GM23338 (cell line): ENCODE measurements around the gene PHF13. TPM values are rescaled to one million over a fixed set of nuclear protein-coding genes. Genes with fewer than 3 reads are reported as not detected.

Experiments
- ATAC-seq: fragments of 200-7000 bp; cut with Tn5 transposase; 3 replicates; pipeline ENCODE4 v1.9.1; 2020
- DNase-seq: peaks from one replicate; pipeline ENCODE4 v3.0.0-alpha.2; 2015; ENCODE audit warnings: low spot score
- H2AFZ ChIP-seq: fragments of 200-600 bp; sonication (generic); 2 replicates; pipeline ENCODE4 v1.8.0; 2016; ENCODE audit warnings: antibody characterized with exemption, mild to moderate bottlenecking, moderate library complexity
- H3F3A ChIP-seq: fragments of 200-600 bp; sonication (generic); replicated peaks from 2 replicates; pipeline ENCODE4 v1.8.0; 2017; ENCODE audit warnings: antibody characterized with exemption, mixed run types, low read depth
- H3K27ac ChIP-seq: fragments of 200-600 bp; sonication (generic); 2 replicates; pipeline ENCODE4 v1.6.1; 2016; ENCODE audit warnings: low read depth
- H3K27me3 ChIP-seq: fragments of 200-600 bp; sonication (generic); 2 replicates; pipeline ENCODE4 v1.8.0; 2016; ENCODE audit warnings: mild to moderate bottlenecking, mixed run types, moderate library complexity; ENCODE audit not compliant: insufficient read depth
- H3K36me3 ChIP-seq: fragments of 200-600 bp; sonication (generic); 2 replicates; pipeline ENCODE4 v1.8.0; 2016; ENCODE audit warnings: mild to moderate bottlenecking; ENCODE audit not compliant: insufficient read depth
- H3K4me1 ChIP-seq: fragments of 200-600 bp; sonication (generic); 2 replicates; pipeline ENCODE4 v1.8.0; 2016; ENCODE audit warnings: mild to moderate bottlenecking, moderate library complexity; ENCODE audit not compliant: insufficient read depth
- H3K4me2 ChIP-seq: fragments of 200-600 bp; sonication (generic); 2 replicates; pipeline ENCODE4 v1.7.1; 2017; ENCODE audit warnings: mixed run types
- H3K4me3 ChIP-seq: fragments of 200-600 bp; sonication (generic); 2 replicates; pipeline ENCODE4 v1.6.1; 2016; ENCODE audit warnings: mixed run types
- H3K79me2 ChIP-seq: fragments of 200-600 bp; sonication (generic); replicated peaks from 2 replicates; pipeline ENCODE4 v1.8.0; 2017; ENCODE audit warnings: mild to moderate bottlenecking; ENCODE audit not compliant: insufficient read depth
- H3K9me2 ChIP-seq: fragments of 200-600 bp; sonication (generic); 2 replicates; pipeline ENCODE4 v1.8.0; 2017; ENCODE audit not compliant: insufficient read depth
- H4K20me1 ChIP-seq: fragments of 200-600 bp; sonication (generic); replicated peaks from 2 replicates; pipeline ENCODE4 v1.8.0; 2017; ENCODE audit warnings: mild to moderate bottlenecking; ENCODE audit not compliant: insufficient read depth
- H3K27ac Mint-ChIP-seq: 2 replicates; pipeline ENCODE4 v1.8.0; 2020; ENCODE audit warnings: inconsistent platforms, mild to moderate bottlenecking, moderate library complexity, mixed read lengths
- H3K27me3 Mint-ChIP-seq: 3 replicates; pipeline ENCODE4 v1.8.0; 2022; ENCODE audit warnings: low read depth, mild to moderate bottlenecking, moderate library complexity, mixed read lengths, inconsistent platforms; ENCODE audit not compliant: insufficient read depth, poor library complexity
- H3K36me3 Mint-ChIP-seq: 3 replicates; pipeline ENCODE4 v1.8.0; 2021; ENCODE audit warnings: low read depth, mild to moderate bottlenecking, inconsistent platforms, moderate library complexity, mixed read lengths
- H3K4me1 Mint-ChIP-seq: 3 replicates; pipeline ENCODE4 v1.8.0; 2020; ENCODE audit warnings: mild to moderate bottlenecking, inconsistent platforms, mixed read lengths
- H3K4me3 Mint-ChIP-seq: 3 replicates; pipeline ENCODE4 v1.8.0; 2021; ENCODE audit warnings: moderate library complexity, mild to moderate bottlenecking, inconsistent platforms, mixed read lengths
- H3K9me3 Mint-ChIP-seq: 3 replicates; pipeline ENCODE4 v1.8.0; 2020; ENCODE audit warnings: moderate library complexity, mild to moderate bottlenecking, inconsistent platforms, mixed read lengths
- CREB1 ChIP-seq: fragments of 250-450 bp; sonication (Bioruptor Pico); IDR thresholded peaks from 2 replicates; pipeline ENCODE4 v1.5.0; 2020; ENCODE audit warnings: low read depth, mild to moderate bottlenecking, moderate library complexity
- CTCF ChIP-seq, 2 experiments: fragments of 200-600 bp in 1 of 2; sonication (generic) in 1 of 2; conservative IDR thresholded peaks; 2 replicates each; pipeline versions ENCODE4 v1.5.1 to v1.6.1; 2016 to 2017; ENCODE audit warnings: antibody characterized with exemption in 2 of 2, low read depth in 2 of 2, mild to moderate bottlenecking in 2 of 2, moderate library complexity in 1 of 2
- ETS1 ChIP-seq: IDR thresholded peaks from 2 replicates; pipeline ENCODE4 v1.6.1; 2016; ENCODE audit warnings: antibody characterized with exemption
- EZH2 ChIP-seq: fragments of 200-600 bp; sonication (generic); IDR thresholded peaks from one replicate; pipeline ENCODE4 v1.8.0; 2017; ENCODE audit warnings: antibody characterized with exemption, mild to moderate bottlenecking, low read depth; ENCODE audit not compliant: unreplicated experiment
- EZH2phosphoT487 ChIP-seq: fragments of 200-600 bp; sonication (generic); IDR thresholded peaks from one replicate; pipeline ENCODE4 v1.8.1; 2018; ENCODE audit warnings: antibody characterized with exemption; ENCODE audit not compliant: unreplicated experiment
- JUNB ChIP-seq: IDR thresholded peaks from one replicate; pipeline ENCODE4 v1.6.1; 2016; ENCODE audit warnings: antibody characterized with exemption; ENCODE audit not compliant: unreplicated experiment
- NANOG ChIP-seq: IDR thresholded peaks from 2 replicates; pipeline ENCODE4 v1.6.1; 2016; ENCODE audit warnings: antibody characterized with exemption, borderline replicate concordance
- POLR2AphosphoS5 ChIP-seq: IDR thresholded peaks from 2 replicates; pipeline ENCODE4 v1.6.1; 2016; ENCODE audit warnings: antibody characterized with exemption, low read depth
- REST ChIP-seq: IDR thresholded peaks from one replicate; pipeline ENCODE4 v1.6.1; 2018; ENCODE audit warnings: antibody characterized with exemption; ENCODE audit not compliant: unreplicated experiment
- STAT1 ChIP-seq: IDR thresholded peaks from one replicate; pipeline ENCODE4 v1.6.1; 2016; ENCODE audit warnings: antibody characterized with exemption; ENCODE audit not compliant: unreplicated experiment
- ZNF114 ChIP-seq: fragments of 250-450 bp; sonication (Bioruptor Pico); IDR thresholded peaks from 2 replicates; pipeline ENCODE4 v1.5.0; 2020; ENCODE audit warnings: mild to moderate bottlenecking, moderate library complexity
- ZNF331 ChIP-seq: fragments of 250-450 bp; sonication (Bioruptor Pico); IDR thresholded peaks from 2 replicates; pipeline ENCODE4 v1.5.0; 2020; ENCODE audit warnings: low read depth, mild to moderate bottlenecking, moderate library complexity
- polyA plus RNA-seq: library from polyadenylated mRNA; unstranded; fragments of >200 nt; fragmentation: Nextera tagmentation; extraction: Ambion mirVana; gene quantifications from 2 replicates; pipeline ENCODE4 v1.2.1, GENCODE V29; 2016
- total RNA-seq: library from RNA; depleted of rRNA; stranded (reverse); fragments of >200 nt; shearing (Covaris generic); gene quantifications from 2 replicates; pipeline ENCODE4 v1.2.3, GENCODE V29; 2014
- TF ChIP-seq, protein P1 (sequence below): fragments of 250-450 bp; sonication (Bioruptor Pico); IDR thresholded peaks from 2 replicates; pipeline ENCODE4 v1.5.0; 2020; ENCODE audit warnings: mild to moderate bottlenecking, moderate library complexity

PHF13 gene
- total and polyA plus RNA-seq, 2 experiments from 2014 or later, result 12.1 to 33.2 TPM

DNA sequence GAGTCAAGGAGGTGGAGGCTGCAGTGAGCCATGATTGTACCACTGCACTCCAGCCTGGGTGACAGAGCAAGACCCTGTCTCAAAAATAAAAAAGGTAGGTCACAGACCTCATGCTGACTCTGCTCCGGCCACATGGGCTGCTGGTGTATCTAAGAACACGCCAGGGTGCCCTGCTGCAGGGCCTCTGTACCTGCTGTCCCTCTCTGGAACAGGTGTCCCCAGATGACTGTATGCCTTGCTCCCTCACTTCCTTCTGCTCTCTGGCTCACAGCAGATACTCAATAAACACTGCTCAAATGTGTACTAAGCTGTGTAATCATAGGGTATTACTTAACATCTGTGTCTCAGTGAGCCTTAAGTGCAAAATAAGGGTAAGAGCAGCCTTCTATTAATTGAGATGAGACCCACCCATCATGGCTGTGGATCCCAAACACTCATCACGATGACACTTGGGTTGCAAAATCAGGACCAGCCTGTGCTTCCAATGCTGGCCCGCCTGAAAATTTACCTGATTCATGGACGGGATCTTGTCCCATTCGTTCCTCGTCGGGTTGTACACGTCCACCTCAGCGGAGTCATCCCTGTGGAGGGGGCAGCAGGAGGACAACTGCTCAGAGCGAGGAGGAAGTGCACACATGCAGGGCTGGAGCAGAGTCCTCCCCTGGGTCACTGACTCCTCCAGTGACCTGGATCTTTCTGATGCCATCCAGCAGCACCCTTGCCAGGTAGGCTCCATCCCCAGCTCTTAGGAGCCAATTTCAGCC is 18.4 kb upstream of the PHF13 start:
- no peak overlapping the region for H3K4me3 ChIP-seq
- ATAC-seq, result no peak
- H3K36me3 Mint-ChIP-seq, result peaks cover 65% of the 10 kb centered on the region
- H3K9me3 Mint-ChIP-seq, result no peaks in the 10 kb centered on the region
- H3K79me2 ChIP-seq, result peaks cover 39% of the 10 kb centered on the region
- no peaks in the 10 kb centered on the region for H3K27me3 ChIP-seq
- peaks cover 48% of the 10 kb centered on the region; the same call in 1 of the 2 replicates for H4K20me1 ChIP-seq
- peaks cover 3% of the 10 kb centered on the region for H3K4me1 ChIP-seq
- H3K4me1 Mint-ChIP-seq, result peaks cover 7% of the 10 kb centered on the region; the same call in 2 of the 3 replicates
- H3K9me2 ChIP-seq, result no peaks in the 10 kb centered on the region
- no peak overlapping the region for H3K4me3 Mint-ChIP-seq
- no peak overlapping the region for H3K4me2 ChIP-seq
- H3F3A ChIP-seq, result 0 out of 2 replicates have a peak, but pooled peaks cover 4% of the 10 kb centered on the region
- H2AFZ ChIP-seq, result no peak overlapping the region
- H3K36me3 ChIP-seq, result peaks cover 9% of the 10 kb centered on the region
- H3K27me3 Mint-ChIP-seq, result peaks cover 7% of the 10 kb centered on the region
- DNase-seq, result no peak
- no peak overlapping the region for H3K27ac Mint-ChIP-seq
- no peak overlapping the region for H3K27ac ChIP-seq
- no peak for TF ChIP-seq CREB1
- no peak for TF ChIP-seq ZNF114 (CRISPR knock-in tag)
- TF ChIP-seq, protein P1, sequence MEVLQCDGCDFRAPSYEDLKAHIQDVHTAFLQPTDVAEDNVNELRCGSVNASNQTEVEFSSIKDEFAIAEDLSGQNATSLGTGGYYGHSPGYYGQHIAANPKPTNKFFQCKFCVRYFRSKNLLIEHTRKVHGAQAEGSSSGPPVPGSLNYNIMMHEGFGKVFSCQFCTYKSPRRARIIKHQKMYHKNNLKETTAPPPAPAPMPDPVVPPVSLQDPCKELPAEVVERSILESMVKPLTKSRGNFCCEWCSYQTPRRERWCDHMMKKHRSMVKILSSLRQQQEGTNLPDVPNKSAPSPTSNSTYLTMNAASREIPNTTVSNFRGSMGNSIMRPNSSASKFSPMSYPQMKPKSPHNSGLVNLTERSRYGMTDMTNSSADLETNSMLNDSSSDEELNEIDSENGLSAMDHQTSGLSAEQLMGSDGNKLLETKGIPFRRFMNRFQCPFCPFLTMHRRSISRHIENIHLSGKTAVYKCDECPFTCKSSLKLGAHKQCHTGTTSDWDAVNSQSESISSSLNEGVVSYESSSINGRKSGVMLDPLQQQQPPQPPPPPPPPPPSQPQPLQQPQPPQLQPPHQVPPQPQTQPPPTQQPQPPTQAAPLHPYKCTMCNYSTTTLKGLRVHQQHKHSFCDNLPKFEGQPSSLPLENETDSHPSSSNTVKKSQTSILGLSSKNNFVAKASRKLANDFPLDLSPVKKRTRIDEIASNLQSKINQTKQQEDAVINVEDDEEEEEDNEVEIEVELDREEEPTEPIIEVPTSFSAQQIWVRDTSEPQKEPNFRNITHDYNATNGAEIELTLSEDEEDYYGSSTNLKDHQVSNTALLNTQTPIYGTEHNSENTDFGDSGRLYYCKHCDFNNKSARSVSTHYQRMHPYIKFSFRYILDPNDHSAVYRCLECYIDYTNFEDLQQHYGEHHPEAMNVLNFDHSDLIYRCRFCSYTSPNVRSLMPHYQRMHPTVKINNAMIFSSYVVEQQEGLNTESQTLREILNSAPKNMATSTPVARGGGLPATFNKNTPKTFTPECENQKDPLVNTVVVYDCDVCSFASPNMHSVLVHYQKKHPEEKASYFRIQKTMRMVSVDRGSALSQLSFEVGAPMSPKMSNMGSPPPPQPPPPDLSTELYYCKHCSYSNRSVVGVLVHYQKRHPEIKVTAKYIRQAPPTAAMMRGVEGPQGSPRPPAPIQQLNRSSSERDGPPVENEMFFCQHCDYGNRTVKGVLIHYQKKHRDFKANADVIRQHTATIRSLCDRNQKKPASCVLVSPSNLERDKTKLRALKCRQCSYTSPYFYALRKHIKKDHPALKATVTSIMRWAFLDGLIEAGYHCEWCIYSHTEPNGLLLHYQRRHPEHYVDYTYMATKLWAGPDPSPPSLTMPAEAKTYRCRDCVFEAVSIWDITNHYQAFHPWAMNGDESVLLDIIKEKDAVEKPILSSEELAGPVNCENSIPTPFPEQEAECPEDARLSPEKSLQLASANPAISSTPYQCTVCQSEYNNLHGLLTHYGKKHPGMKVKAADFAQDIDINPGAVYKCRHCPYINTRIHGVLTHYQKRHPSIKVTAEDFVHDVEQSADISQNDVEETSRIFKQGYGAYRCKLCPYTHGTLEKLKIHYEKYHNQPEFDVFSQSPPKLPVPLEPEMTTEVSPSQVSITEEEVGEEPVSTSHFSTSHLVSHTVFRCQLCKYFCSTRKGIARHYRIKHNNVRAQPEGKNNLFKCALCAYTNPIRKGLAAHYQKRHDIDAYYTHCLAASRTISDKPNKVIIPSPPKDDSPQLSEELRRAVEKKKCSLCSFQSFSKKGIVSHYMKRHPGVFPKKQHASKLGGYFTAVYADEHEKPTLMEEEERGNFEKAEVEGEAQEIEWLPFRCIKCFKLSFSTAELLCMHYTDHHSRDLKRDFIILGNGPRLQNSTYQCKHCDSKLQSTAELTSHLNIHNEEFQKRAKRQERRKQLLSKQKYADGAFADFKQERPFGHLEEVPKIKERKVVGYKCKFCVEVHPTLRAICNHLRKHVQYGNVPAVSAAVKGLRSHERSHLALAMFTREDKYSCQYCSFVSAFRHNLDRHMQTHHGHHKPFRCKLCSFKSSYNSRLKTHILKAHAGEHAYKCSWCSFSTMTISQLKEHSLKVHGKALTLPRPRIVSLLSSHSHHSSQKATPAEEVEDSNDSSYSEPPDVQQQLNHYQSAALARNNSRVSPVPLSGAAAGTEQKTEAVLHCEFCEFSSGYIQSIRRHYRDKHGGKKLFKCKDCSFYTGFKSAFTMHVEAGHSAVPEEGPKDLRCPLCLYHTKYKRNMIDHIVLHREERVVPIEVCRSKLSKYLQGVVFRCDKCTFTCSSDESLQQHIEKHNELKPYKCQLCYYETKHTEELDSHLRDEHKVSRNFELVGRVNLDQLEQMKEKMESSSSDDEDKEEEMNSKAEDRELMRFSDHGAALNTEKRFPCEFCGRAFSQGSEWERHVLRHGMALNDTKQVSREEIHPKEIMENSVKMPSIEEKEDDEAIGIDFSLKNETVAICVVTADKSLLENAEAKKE (CRISPR knock-in tag), result no peak
- no peak for TF ChIP-seq ETS1
- no peak for TF ChIP-seq STAT1
- TF ChIP-seq POLR2AphosphoS5, result no peak
- TF ChIP-seq NANOG, result no peak
- TF ChIP-seq REST, result no peak
- TF ChIP-seq ZNF331, result no peak
- TF ChIP-seq CTCF (conservative IDR thresholded peaks at IDR 0.05; ENCODE audit: low read depth in 2 of 2), result no peak
- no peak for TF ChIP-seq EZH2phosphoT487
- TF ChIP-seq JUNB, result no peak
- TF ChIP-seq EZH2, result no peak
